NOMO-1 (cell line): ENCODE results near the gene SLC48A1.

Experiments
- DNase-seq, 2 experiments: peaks; one replicate each; lab custom pipeline; 2025; ENCODE audit not compliant: unreplicated experiment in 2 of 2; lab: John Stamatoyannopoulos, UW

Gene SLC48A1

GRCh38 chr12:47757364-47757839 lies 15.6 kb upstream of the SLC48A1 start:
- no peak for DNase-seq

- DNase-seq: no peak
Observed at GRCh38 chr12:47757840-47758583, 15.0 kb upstream of the SLC48A1 start.

- DNase-seq: no peak
Observed at GRCh38 chr12:47758584-47758833, 14.5 kb upstream of the SLC48A1 start.

GRCh38 chr12:47758834-47759690 lies 14.0 kb upstream of the SLC48A1 start, which contains the start of gene RAPGEF3:
RAPGEF3 (minus strand) TSS chr12:47758880; CDS start chr12:47758556, 324 bp downstream.
- peak; percentile 73 to 74 for DNase-seq

- DNase-seq: no peak
Observed at GRCh38 chr12:47762850-47763465, 10.1 kb upstream of the SLC48A1 start.

GRCh38 chr12:47763481-47764346 lies 9.3 kb upstream of the SLC48A1 start:
- DNase-seq: peak in 1 of 2 experiments; percentile 18

- no peak for DNase-seq
Observed at GRCh38 chr12:47766502-47767215, 6.4 kb upstream of the SLC48A1 start.

GRCh38 chr12:47767216-47767724 lies 5.8 kb upstream of the SLC48A1 start:
- peak in 1 of 2 experiments; percentile 33 for DNase-seq

GRCh38 chr12:47768323-47768811 lies 4.7 kb upstream of the SLC48A1 start:
- no peak for DNase-seq

GRCh38 chr12:47769234-47770085 lies 3.6 kb upstream of the SLC48A1 start:
- no peak for DNase-seq

GRCh38 chr12:47770086-47770726 lies 2.8 kb upstream of the SLC48A1 start:
- peak; percentile 43 to 70 for DNase-seq

- DNase-seq: no peak
Observed at GRCh38 chr12:47771304-47771703, 1.7 kb upstream of the SLC48A1 start.

- no peak for DNase-seq
Observed at GRCh38 chr12:47772094-47772660, 861 bp upstream of the SLC48A1 start.

GRCh38 chr12:47772738-47773061 lies 338 bp upstream of the SLC48A1 start:
- DNase-seq: no peak

- DNase-seq: peak in 1 of 2 experiments; percentile 18
Observed at GRCh38 chr12:47773858-47774580, 981 bp downstream of the SLC48A1 start.

- no peak for DNase-seq
Observed at GRCh38 chr12:47774663-47775062, 1.6 kb downstream of the SLC48A1 start.
